CD4-positive, CD25-positive, alpha-beta regulatory T cell (primary cell): ENCODE results near the gene TMPRSS11A. TPM values are rescaled to one million over a fixed set of nuclear protein-coding genes. Genes with fewer than 3 reads are reported as not detected.

ENCODE experiments used
- ATAC-seq, 2 donors: fragments of 150-1000 bp; cut with Tn5 transposase; one replicate each; pipeline ENCODE4 v1.10.0; 2021; ENCODE audit warnings: low read depth in 2 of 2, moderate number of reproducible peaks in 2 of 2, moderate library complexity in 1 of 2
- DNase-seq, 3 donors: peaks; one replicate each; pipeline versions ENCODE4 v3.0.0 to v3.0.0-alpha.2; 2012 to 2022; ENCODE audit warnings: mixed read lengths in 1 of 3
- H3K27ac ChIP-seq: one replicate; pipeline ENCODE4 v1.7.0; 2013; ENCODE audit warnings: mild to moderate bottlenecking, low read length; ENCODE audit not compliant: insufficient read depth, poor library complexity, severe bottlenecking
- H3K27me3 ChIP-seq: one replicate; pipeline ENCODE4 v1.7.0; 2013; ENCODE audit warnings: low read length; ENCODE audit not compliant: control insufficient read depth, insufficient read depth
- H3K36me3 ChIP-seq: one replicate; pipeline ENCODE4 v1.7.0; 2013; ENCODE audit warnings: mild to moderate bottlenecking, low read length, moderate library complexity; ENCODE audit not compliant: control insufficient read depth, insufficient read depth
- H3K4me1 ChIP-seq: 2 replicates; pipeline ENCODE4 v1.7.0; 2013; ENCODE audit warnings: mild to moderate bottlenecking, low read length; ENCODE audit not compliant: insufficient read depth, control insufficient read depth, poor library complexity, severe bottlenecking
- H3K4me3 ChIP-seq: one replicate; pipeline ENCODE4 v1.7.0; 2013; ENCODE audit warnings: low read depth, mild to moderate bottlenecking, low read length, moderate library complexity
- H3K9me3 ChIP-seq, 2 experiments: 1 replicate in 1 of 2; 2 replicates in 1 of 2; pipeline ENCODE4 v1.7.0; 2013; ENCODE audit warnings: low read length in 2 of 2, mild to moderate bottlenecking in 1 of 2, moderate library complexity in 1 of 2; ENCODE audit not compliant: control insufficient read depth in 2 of 2
- H3K27ac Mint-ChIP-seq, 3 donors: one replicate each; pipeline ENCODE4 v1.8.0; 2020 to 2022; ENCODE audit warnings: mild to moderate bottlenecking in 3 of 3, mixed read lengths in 3 of 3, moderate library complexity in 2 of 3
- H3K27me3 Mint-ChIP-seq: one replicate; pipeline ENCODE4 v1.8.0; 2022; ENCODE audit warnings: mild to moderate bottlenecking, mixed read lengths
- H3K36me3 Mint-ChIP-seq: one replicate; pipeline ENCODE4 v1.8.0; 2020; ENCODE audit warnings: mixed read lengths
- H3K4me1 Mint-ChIP-seq, 4 donors: one replicate each; pipeline ENCODE4 v1.8.0; 2020 to 2022; ENCODE audit warnings: mixed read lengths in 4 of 4, mild to moderate bottlenecking in 1 of 4
- H3K4me3 Mint-ChIP-seq, 4 donors: one replicate each; pipeline ENCODE4 v1.8.0; 2020 to 2022; ENCODE audit warnings: mild to moderate bottlenecking in 4 of 4, mixed read lengths in 4 of 4, moderate library complexity in 3 of 4
- H3K9me3 Mint-ChIP-seq, 7 donors: one replicate each; pipeline ENCODE4 v1.8.0; 2020 to 2022; ENCODE audit warnings: mixed read lengths in 7 of 7, mild to moderate bottlenecking in 3 of 7, moderate library complexity in 2 of 7
- polyA plus RNA-seq, 4 donors: library from polyadenylated mRNA; unstranded; fragments of 300-500 nt; fragmentation: Illumina TruSeq; gene quantifications; one replicate each; pipeline ENCODE4 v1.2.3, GENCODE V29; 2021
- total RNA-seq: library from RNA; stranded (reverse); gene quantifications from one replicate; pipeline ENCODE4 v1.2.3, GENCODE V29; 2022

TMPRSS11A gene
- total and polyA plus RNA-seq, 5 donors from 2014 or later, result not detected

GRCh38 chr4:67883902-67884301 is 79.4 kb downstream of the TMPRSS11A start, which contains the start of gene TMPRSS11D:
Gene TMPRSS11D, minus strand, starts transcription at chr4:67884002. Its CDS starts 69 bp downstream, at chr4:67883933.
- Mint-ChIP-seq H3K36me3 (no peaks in the 10 kb centered on the region), H3K9me3 (peaks cover 0 to 11% (median 2%) of the 10 kb centered on the region in 7 donors), H3K27me3 (peaks cover 5% of the 10 kb centered on the region), H3K27ac (no peak within 1 kb of the TSS), H3K4me3 (no peak within 1 kb of the TSS), H3K4me1 (no peaks in the 10 kb centered on the region)
- Histone ChIP-seq H3K27me3 (no peaks in the 10 kb centered on the region), H3K27ac (no peak within 1 kb of the TSS), H3K36me3 (no peaks in the 10 kb centered on the region), H3K4me3 (no peak within 1 kb of the TSS), H3K9me3 (no peaks in the 10 kb centered on the region), H3K4me1 (no peaks in the 10 kb centered on the region)
- no peak for DNase-seq
- no peak for ATAC-seq

DNA sequence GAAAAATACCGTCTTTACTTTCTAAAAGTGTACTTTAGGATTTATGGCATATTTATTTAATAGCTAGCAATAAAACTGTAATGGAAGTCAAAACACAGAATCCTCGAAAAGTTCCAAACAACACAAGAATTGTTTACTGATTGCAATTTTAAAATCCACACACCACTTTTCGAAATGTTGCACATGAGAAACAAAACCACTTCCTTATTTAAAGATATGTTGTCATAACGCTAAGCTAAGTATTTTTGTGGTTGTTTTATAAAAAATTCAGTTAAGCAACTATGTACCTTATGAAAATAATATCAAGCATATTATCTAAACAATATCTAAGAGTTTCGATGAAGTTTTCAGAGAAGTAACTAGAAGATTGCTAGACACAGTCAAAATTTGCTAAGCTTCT is 79.8 kb downstream of the TMPRSS11A start:
- Mint-ChIP-seq H3K9me3 (peaks cover 0 to 11% (median 2%) of the 10 kb centered on the region in 7 donors), H3K4me1 (no peaks in the 10 kb centered on the region), H3K4me3 (no peak overlapping the region), H3K27me3 (peaks cover 5% of the 10 kb centered on the region), H3K27ac (no peak overlapping the region), H3K36me3 (no peaks in the 10 kb centered on the region)
- H3K4me1 ChIP-seq, result no peaks in the 10 kb centered on the region
- no peak for ATAC-seq
- DNase-seq, result no peak
- H3K4me3 ChIP-seq, result no peak overlapping the region
- H3K27ac ChIP-seq, result no peak overlapping the region
- no peaks in the 10 kb centered on the region for H3K27me3 ChIP-seq
- no peaks in the 10 kb centered on the region for H3K9me3 ChIP-seq
- H3K36me3 ChIP-seq, result no peaks in the 10 kb centered on the region

DNA sequence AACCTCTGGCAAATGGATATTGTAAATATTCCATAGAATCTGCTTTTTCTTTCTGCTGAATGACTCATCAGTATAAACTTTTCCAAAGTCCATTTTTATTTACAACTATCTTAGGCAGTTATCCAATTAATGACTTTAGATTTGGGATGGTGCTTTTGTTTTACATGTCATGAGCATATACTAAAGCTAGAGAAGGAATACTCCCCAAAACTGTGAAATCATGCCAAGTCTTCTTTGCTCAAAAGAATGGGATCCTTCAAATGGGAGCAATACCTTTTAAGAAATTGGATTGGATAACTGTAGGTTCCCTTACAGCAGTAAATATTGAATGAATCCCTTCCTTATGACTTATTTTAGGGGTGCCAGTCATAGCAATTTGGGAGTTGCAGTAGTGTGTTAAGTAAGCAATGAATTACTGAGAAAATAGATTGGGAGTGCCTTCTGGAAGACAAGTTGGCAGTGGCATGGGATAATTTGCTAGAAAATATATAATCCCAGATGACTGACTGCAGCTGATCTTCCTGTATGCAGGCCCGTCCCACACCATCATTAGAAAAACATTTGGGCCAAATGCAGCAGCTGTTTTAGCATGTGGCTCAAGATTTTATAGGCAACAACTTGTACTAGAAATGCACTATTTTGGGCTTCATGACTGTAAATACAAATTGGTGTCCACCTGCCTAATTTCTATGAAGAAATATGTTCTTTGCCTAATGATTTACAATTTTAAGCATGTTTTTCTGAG is 82.3 kb downstream of the TMPRSS11A start:
- Mint-ChIP-seq H3K4me3 (no peak overlapping the region), H3K9me3 (peaks cover 0 to 9% (median 2%) of the 10 kb centered on the region in 7 donors), H3K27me3 (peaks cover 5% of the 10 kb centered on the region), H3K27ac (no peak overlapping the region), H3K36me3 (no peaks in the 10 kb centered on the region), H3K4me1 (no peaks in the 10 kb centered on the region)
- Histone ChIP-seq H3K4me1 (no peaks in the 10 kb centered on the region), H3K27me3 (no peaks in the 10 kb centered on the region), H3K9me3 (no peaks in the 10 kb centered on the region), H3K27ac (no peak overlapping the region), H3K36me3 (no peaks in the 10 kb centered on the region), H3K4me3 (no peak overlapping the region)
- ATAC-seq (no peak), DNase-seq (no peak)

GRCh38 chr4:67879486-67879885 is 83.8 kb downstream of the TMPRSS11A start:
- Mint-ChIP-seq H3K27ac (no peak overlapping the region), H3K27me3 (peaks cover 5% of the 10 kb centered on the region), H3K36me3 (no peaks in the 10 kb centered on the region), H3K9me3 (peaks cover 0 to 8% (median 0%) of the 10 kb centered on the region in 7 donors), H3K4me1 (no peaks in the 10 kb centered on the region), H3K4me3 (no peak overlapping the region)
- Histone ChIP-seq H3K27ac (no peak overlapping the region), H3K4me1 (no peaks in the 10 kb centered on the region), H3K27me3 (no peaks in the 10 kb centered on the region), H3K4me3 (no peak overlapping the region), H3K36me3 (no peaks in the 10 kb centered on the region), H3K9me3 (no peaks in the 10 kb centered on the region)
- DNase-seq (no peak), ATAC-seq (no peak)

GRCh38 chr4:67877086-67877485 is 86.2 kb downstream of the TMPRSS11A start:
- Mint-ChIP-seq H3K9me3 (peaks cover 0 to 4% (median 0%) of the 10 kb centered on the region in 7 donors), H3K4me1 (no peaks in the 10 kb centered on the region), H3K27me3 (no peaks in the 10 kb centered on the region), H3K4me3 (no peak overlapping the region), H3K36me3 (no peaks in the 10 kb centered on the region), H3K27ac (peak overlapping the region in 1 of 3 donors; percentile 15)
- Histone ChIP-seq H3K36me3 (no peaks in the 10 kb centered on the region), H3K27ac (no peak overlapping the region), H3K27me3 (no peaks in the 10 kb centered on the region), H3K4me3 (no peak overlapping the region), H3K9me3 (no peaks in the 10 kb centered on the region), H3K4me1 (no peaks in the 10 kb centered on the region)
- DNase-seq (no peak), ATAC-seq (no peak)

- H3K9me3 Mint-ChIP-seq, result peaks cover 0 to 4% (median 0%) of the 10 kb centered on the region in 7 donors
- DNase-seq, result no peak
- Histone ChIP-seq H3K27me3 (no peaks in the 10 kb centered on the region), H3K27ac (no peak overlapping the region), H3K9me3 (no peaks in the 10 kb centered on the region), H3K36me3 (no peaks in the 10 kb centered on the region), H3K4me3 (no peak overlapping the region), H3K4me1 (no peaks in the 10 kb centered on the region)
- no peaks in the 10 kb centered on the region for H3K36me3 Mint-ChIP-seq
- no peaks in the 10 kb centered on the region for H3K4me1 Mint-ChIP-seq
- ATAC-seq, result no peak
- H3K4me3 Mint-ChIP-seq, result no peak overlapping the region
- H3K27me3 Mint-ChIP-seq, result no peaks in the 10 kb centered on the region
- no peak overlapping the region for H3K27ac Mint-ChIP-seq
Observed at GRCh38 chr4:67874986-67875385, 88.3 kb downstream of the TMPRSS11A start.

DNA sequence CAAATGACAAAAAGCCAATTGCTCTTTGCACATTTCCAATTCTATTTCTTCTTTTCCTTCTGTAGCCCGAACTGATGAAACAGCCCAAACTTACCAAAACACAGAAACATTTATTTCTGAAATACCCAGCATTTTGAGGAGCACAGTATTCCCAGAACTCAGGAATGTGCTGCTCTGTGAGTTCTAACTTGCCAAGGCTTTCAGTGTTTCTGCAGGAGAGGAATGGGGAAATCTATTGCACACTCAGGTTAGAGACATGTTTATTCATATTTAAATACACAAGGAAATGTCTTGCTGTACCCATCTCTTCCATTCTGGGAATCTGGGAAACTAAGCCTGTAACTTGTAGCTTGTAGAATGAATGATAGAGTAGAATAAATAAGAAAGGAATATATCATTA is 90.2 kb downstream of the TMPRSS11A start:
- H3K27ac Mint-ChIP-seq, result no peak overlapping the region
- H3K4me1 ChIP-seq, result no peaks in the 10 kb centered on the region
- H3K4me1 Mint-ChIP-seq, result no peaks in the 10 kb centered on the region

GRCh38 chr4:67871867-67872266 is 91.4 kb downstream of the TMPRSS11A start:
- no peak for ATAC-seq

More for the DNA sequence above, 90.2 kb downstream of the TMPRSS11A start:
- H3K36me3 ChIP-seq, result no peaks in the 10 kb centered on the region
- ATAC-seq, result no peak
- no peak overlapping the region for H3K4me3 Mint-ChIP-seq
- no peak overlapping the region for H3K4me3 ChIP-seq
- no peaks in the 10 kb centered on the region for H3K27me3 Mint-ChIP-seq
- H3K9me3 Mint-ChIP-seq, result peaks cover 0 to 2% (median 0%) of the 10 kb centered on the region in 7 donors
- no peaks in the 10 kb centered on the region for H3K36me3 Mint-ChIP-seq
- no peaks in the 10 kb centered on the region for H3K27me3 ChIP-seq
- DNase-seq, result no peak
- no peak overlapping the region for H3K27ac ChIP-seq
- H3K9me3 ChIP-seq, result no peaks in the 10 kb centered on the region

More at GRCh38 chr4:67871867-67872266, 91.4 kb downstream of the TMPRSS11A start:
- H3K9me3 Mint-ChIP-seq, result peaks cover 0 to 7% (median 0%) of the 10 kb centered on the region in 7 donors
- no peaks in the 10 kb centered on the region for H3K4me1 Mint-ChIP-seq
- Histone ChIP-seq H3K4me3 (no peak overlapping the region), H3K27me3 (no peaks in the 10 kb centered on the region), H3K9me3 (no peaks in the 10 kb centered on the region), H3K4me1 (no peaks in the 10 kb centered on the region), H3K27ac (no peak overlapping the region), H3K36me3 (no peaks in the 10 kb centered on the region)
- H3K27ac Mint-ChIP-seq, result no peak overlapping the region
- peak in 1 of 3 donors; percentile 30 for DNase-seq
- no peaks in the 10 kb centered on the region for H3K27me3 Mint-ChIP-seq
- H3K36me3 Mint-ChIP-seq, result no peaks in the 10 kb centered on the region
- H3K4me3 Mint-ChIP-seq, result no peak overlapping the region
